Parathyroid adenoma (tissue), 2 donors: ENCODE results near the gene ZNF280B.

Experiments
- H2AFZ ChIP-seq: fragments of 300-600 bp; sonication (generic); one replicate; pipeline ENCODE4 v1.7.0; 2017; ENCODE audit warnings: antibody characterized with exemption, mild to moderate bottlenecking
- H3K27ac ChIP-seq: fragments of 300-600 bp; sonication (generic); one replicate; pipeline ENCODE4 v1.7.0; 2017
- H3K27me3 ChIP-seq: fragments of 300-600 bp; sonication (generic); one replicate; pipeline ENCODE4 v1.7.0; 2017; ENCODE audit warnings: low read length; ENCODE audit not compliant: control insufficient read depth, insufficient read depth
- H3K36me3 ChIP-seq: fragments of 300-600 bp; sonication (generic); one replicate; pipeline ENCODE4 v1.7.0; 2017; ENCODE audit warnings: low read length; ENCODE audit not compliant: control insufficient read depth, insufficient read depth
- H3K4me1 ChIP-seq: fragments of 300-600 bp; sonication (generic); one replicate; pipeline ENCODE4 v1.7.0; 2017; ENCODE audit warnings: control low read depth
- H3K4me2 ChIP-seq: fragments of 300-600 bp; sonication (generic); one replicate; pipeline ENCODE4 v1.7.0; 2017; ENCODE audit warnings: low read length
- H3K4me3 ChIP-seq: fragments of 300-600 bp; sonication (generic); one replicate; pipeline ENCODE4 v1.7.0; 2017; ENCODE audit warnings: low read depth, low read length
- H3K79me2 ChIP-seq: fragments of 300-600 bp; sonication (generic); one replicate; pipeline ENCODE4 v1.7.0; 2017; ENCODE audit warnings: control low read depth
- H3K9ac ChIP-seq: fragments of 300-600 bp; sonication (generic); one replicate; pipeline ENCODE4 v1.7.0; 2017; ENCODE audit warnings: mild to moderate bottlenecking
- H3K9me3 ChIP-seq: fragments of 300-600 bp; sonication (generic); one replicate; pipeline ENCODE4 v1.7.0; 2017; ENCODE audit warnings: low read length; ENCODE audit not compliant: control insufficient read depth
- TF ChIP-seq, protein P1 (sequence below): fragments of 300-600 bp; sonication (generic); IDR thresholded peaks from one replicate; pipeline ENCODE4 v1.7.0; 2017; ENCODE audit warnings: antibody characterized with exemption, mild to moderate bottlenecking
- donor health status: primary hyperparathyroidism.

The ZNF280B gene

DNA sequence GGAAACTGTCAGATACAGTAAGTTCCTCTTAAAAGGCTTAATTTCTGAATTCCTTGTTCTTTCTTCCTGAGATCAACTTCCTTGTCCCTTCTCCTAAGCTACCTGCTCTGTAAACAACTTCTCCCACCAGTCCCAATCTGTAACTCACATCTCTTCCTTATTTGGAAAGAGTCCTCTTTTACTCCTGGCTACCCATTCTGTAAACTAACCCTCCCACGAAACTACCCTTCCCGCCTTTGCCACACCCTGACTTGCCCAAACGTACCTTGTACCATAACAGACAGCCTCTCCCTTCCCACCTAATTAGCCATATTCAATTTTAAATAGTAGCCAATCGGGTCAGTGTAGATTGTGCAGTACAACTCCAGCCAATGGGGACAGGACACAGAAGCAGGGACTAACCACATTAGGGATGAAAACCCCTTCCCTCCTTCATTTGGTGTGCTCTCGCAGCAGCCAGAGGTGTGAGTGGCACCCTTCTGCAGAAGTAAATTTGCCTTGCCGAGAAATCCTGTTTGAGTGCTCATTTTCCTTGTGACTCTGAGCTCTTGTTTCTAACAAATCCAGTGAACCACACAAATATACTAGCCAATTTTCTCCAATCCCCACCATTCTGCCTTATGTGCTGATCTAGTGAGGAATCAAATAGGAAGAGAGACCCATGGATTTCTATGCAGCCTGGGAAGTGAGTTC is 49.5 kb downstream of the ZNF280B start:
- Histone ChIP-seq H3K4me2 (no peak overlapping the region), H3K79me2 (no peaks in the 10 kb centered on the region), H3K4me1 (no peaks in the 10 kb centered on the region), H3K4me3 (no peak overlapping the region), H3K9ac (no peak overlapping the region), H2AFZ (no peak overlapping the region), H3K27ac (no peak overlapping the region), H3K9me3 (no peaks in the 10 kb centered on the region), H3K36me3 (no peaks in the 10 kb centered on the region), H3K27me3 (no peaks in the 10 kb centered on the region)
- TF ChIP-seq, protein P1, sequence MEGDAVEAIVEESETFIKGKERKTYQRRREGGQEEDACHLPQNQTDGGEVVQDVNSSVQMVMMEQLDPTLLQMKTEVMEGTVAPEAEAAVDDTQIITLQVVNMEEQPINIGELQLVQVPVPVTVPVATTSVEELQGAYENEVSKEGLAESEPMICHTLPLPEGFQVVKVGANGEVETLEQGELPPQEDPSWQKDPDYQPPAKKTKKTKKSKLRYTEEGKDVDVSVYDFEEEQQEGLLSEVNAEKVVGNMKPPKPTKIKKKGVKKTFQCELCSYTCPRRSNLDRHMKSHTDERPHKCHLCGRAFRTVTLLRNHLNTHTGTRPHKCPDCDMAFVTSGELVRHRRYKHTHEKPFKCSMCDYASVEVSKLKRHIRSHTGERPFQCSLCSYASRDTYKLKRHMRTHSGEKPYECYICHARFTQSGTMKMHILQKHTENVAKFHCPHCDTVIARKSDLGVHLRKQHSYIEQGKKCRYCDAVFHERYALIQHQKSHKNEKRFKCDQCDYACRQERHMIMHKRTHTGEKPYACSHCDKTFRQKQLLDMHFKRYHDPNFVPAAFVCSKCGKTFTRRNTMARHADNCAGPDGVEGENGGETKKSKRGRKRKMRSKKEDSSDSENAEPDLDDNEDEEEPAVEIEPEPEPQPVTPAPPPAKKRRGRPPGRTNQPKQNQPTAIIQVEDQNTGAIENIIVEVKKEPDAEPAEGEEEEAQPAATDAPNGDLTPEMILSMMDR: no peak

DNA sequence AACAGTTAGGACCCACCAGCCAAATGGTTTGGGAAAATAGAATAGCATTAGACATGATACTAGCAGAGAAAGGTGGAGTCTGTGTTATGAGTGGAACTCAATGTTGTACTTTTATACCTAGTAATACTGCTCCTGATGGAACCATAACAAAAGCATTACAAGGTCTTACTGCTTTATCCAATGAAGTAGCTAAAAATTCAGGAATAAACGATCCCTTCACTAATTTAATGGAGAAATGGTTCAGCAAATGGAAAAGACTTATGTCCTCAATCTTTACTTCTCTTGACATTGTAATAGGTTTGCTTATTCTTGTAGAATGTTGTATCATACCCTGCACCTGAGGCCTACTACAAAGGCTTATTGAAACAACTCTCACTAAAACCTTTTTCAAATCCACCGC is 50.2 kb downstream of the ZNF280B start:
- no peaks in the 10 kb centered on the region for H3K79me2 ChIP-seq
- no peaks in the 10 kb centered on the region for H3K27me3 ChIP-seq
- no peak overlapping the region for H2AFZ ChIP-seq
- H3K4me2 ChIP-seq: no peak overlapping the region
- TF ChIP-seq, protein P1: no peak
- H3K27ac ChIP-seq: no peak overlapping the region
- H3K36me3 ChIP-seq: no peaks in the 10 kb centered on the region
- H3K4me3 ChIP-seq: no peak overlapping the region
- no peaks in the 10 kb centered on the region for H3K9me3 ChIP-seq
- no peak overlapping the region for H3K9ac ChIP-seq
- no peaks in the 10 kb centered on the region for H3K4me1 ChIP-seq

DNA sequence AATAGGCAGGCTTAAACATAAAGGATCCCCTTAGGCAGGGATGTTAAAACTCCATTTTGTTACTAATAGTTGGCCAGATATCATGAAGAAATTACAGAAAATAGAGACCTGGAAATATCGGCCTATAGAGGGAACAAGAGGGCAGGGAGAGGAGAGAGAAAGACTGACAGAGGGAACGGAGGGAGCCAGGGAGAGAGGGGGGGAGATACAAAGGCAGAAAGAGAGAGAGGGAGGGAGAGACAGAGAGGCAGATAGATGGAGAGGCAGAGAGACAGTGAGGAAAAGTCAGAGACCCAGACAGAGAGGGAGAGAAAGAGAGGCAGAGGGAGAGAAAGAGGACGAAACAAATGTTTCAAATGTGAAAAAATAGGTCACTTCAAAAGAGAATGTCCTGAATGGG is 53.5 kb downstream of the ZNF280B start:
- no peaks in the 10 kb centered on the region for H3K79me2 ChIP-seq
- TF ChIP-seq, protein P1: no peak
- no peak overlapping the region for H3K4me2 ChIP-seq
- H3K4me1 ChIP-seq: no peaks in the 10 kb centered on the region
- no peaks in the 10 kb centered on the region for H3K27me3 ChIP-seq
- H3K9ac ChIP-seq: no peak overlapping the region
- H2AFZ ChIP-seq: no peak overlapping the region
- no peaks in the 10 kb centered on the region for H3K36me3 ChIP-seq
- H3K27ac ChIP-seq: no peak overlapping the region
- no peak overlapping the region for H3K4me3 ChIP-seq
- no peaks in the 10 kb centered on the region for H3K9me3 ChIP-seq

DNA sequence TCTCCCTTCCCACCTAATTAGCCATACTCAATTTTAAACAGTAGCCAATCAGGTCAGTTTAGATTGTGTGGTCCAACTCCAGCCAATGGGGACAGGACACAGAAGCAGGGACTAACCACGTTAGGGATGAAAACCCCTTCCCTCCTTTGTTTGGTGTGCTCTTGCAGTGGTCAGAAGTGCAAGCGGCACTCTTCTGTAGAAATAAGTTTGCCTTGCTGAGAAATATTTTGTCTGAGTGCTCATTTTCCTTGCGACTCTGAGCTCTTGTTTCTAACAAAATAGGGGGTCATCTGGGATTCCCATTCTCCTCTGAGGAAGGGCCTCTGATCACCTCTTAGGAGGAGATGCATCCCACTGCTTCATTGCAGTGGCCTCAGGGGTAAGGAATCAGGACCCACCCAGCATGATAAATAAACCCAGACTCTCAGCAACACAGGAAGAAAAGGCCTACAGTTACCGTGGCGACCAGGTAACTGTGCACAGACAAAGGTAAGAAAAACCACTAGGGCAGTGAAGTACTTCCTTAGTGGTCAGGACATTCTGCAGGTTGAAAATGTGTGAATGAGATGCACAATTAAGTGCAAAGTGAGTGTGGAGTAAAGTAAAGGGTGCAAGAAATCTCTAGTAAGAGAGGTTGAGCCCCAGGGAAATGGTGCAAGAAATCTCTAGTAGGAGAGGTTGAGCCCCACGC is 55.4 kb downstream of the ZNF280B start:
- no peaks in the 10 kb centered on the region for H3K4me1 ChIP-seq
- no peaks in the 10 kb centered on the region for H3K79me2 ChIP-seq
- H3K9ac ChIP-seq: no peak overlapping the region
- no peaks in the 10 kb centered on the region for H3K36me3 ChIP-seq
- no peak overlapping the region for H3K4me2 ChIP-seq
- no peak overlapping the region for H3K4me3 ChIP-seq
- no peaks in the 10 kb centered on the region for H3K27me3 ChIP-seq
- H2AFZ ChIP-seq: no peak overlapping the region
- H3K27ac ChIP-seq: no peak overlapping the region
- H3K9me3 ChIP-seq: no peaks in the 10 kb centered on the region
- TF ChIP-seq, protein P1: no peak

DNA sequence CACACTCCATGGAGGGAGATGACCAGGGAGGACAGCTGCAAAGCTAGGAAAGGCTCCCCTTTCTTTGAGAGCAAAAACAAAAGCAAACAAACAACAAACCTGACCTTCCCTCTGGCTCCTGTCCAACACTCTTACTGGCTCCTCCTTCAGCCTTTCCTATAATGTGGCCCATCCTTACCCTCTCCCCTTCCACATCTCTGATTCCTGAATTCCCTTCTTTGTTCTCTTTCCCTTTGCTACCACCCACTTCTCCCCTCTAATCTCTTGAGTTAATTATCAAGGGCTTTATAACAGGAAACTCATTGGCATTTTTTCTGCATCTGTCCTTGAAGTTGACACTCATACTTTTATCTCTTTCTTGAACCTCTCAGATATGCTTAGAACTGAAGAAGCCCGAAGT is 56.3 kb downstream of the ZNF280B start:
- Histone ChIP-seq H3K9ac (no peak overlapping the region), H3K27ac (no peak overlapping the region)
- TF ChIP-seq, protein P1: no peak

More for the DNA sequence above, 56.3 kb downstream of the ZNF280B start:
- Histone ChIP-seq H2AFZ (no peak overlapping the region), H3K9me3 (no peaks in the 10 kb centered on the region), H3K4me3 (no peak overlapping the region), H3K27me3 (no peaks in the 10 kb centered on the region), H3K4me2 (no peak overlapping the region), H3K79me2 (no peaks in the 10 kb centered on the region), H3K4me1 (no peaks in the 10 kb centered on the region), H3K36me3 (no peaks in the 10 kb centered on the region)
